ENCODE measurements around the gene DNAH14.

DNA sequence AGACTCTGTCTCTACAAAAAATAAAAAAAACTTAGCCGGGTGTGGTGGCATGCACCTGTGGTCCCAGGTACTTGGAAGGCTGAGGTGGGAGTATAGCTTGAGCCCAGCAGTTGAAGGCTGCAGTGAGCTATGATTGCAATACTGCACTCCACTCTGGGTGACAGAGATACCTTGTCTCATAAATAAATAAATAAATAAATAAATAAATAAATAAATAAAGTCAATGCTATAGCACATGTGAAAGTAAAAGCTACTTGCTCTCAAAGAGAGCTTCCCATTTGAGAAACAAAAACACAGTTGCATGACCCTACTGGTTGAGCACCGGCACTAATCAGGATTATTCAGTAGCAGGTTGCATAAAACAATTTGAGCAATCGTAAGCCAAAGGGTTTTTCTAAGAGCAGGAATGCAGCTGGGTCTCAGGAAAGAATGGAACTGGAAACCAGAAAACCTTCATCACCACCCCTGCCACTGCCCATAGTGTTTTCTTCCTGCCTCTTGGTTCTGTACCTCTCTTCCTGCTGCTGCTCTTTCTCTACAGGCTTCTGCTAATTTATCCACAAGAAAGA, 29.3 kb upstream of the DNAH14 start:
- no peak for TF ChIP-seq CTCF (IDR thresholded peaks at IDR 0.05)
- no peak for TF ChIP-seq ZFX (IDR thresholded peaks at IDR 0.05; ENCODE audit: borderline replicate concordance)

Measured in 22Rv1 (cell line).